HG02981 (cell line): ENCODE results near the gene TPRN.

Experiments
- ATAC-seq: cut with Tn5 transposase; IDR thresholded peaks from one replicate; pipeline ENCODE4 v1.9.1; 2021; ENCODE audit warnings: mild to moderate bottlenecking, moderate library complexity; ENCODE audit not compliant: unreplicated experiment

Gene TPRN

DNA sequence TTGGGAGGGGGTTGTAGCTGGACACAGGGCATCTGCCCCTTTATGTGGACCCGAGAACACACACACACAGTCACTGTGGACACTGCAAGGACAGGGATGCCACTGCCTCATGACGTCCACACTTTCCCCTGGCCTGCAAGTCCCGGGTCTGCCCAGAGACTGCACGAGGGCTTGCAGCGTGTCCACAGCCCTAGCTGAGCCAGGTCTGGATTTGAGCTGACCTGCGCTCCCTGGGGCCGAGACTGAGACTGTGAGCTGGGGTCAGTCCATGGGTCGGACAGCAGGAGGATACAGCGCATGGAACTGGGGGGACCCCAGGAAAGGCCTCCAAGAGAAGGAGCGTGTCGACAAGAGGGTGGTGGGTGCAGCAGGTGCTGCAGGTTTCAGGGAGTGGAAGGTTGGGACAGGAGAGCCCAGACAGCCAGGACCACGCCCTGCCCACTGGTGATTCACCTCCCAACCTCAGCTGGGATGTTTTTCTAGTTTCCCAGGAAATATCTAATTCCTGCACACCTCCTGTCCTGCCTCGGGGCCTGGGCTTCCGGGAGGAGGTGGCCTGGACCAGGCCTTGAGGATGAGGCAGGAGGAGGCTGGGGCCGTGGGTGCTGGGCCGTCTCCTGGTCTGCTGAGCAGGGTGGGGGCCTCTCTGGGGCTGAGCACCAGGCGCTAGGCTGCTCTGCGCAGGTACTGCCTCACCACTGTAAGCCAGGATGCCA lies 26.0 kb upstream of the TPRN start:
- ATAC-seq: no peak

DNA sequence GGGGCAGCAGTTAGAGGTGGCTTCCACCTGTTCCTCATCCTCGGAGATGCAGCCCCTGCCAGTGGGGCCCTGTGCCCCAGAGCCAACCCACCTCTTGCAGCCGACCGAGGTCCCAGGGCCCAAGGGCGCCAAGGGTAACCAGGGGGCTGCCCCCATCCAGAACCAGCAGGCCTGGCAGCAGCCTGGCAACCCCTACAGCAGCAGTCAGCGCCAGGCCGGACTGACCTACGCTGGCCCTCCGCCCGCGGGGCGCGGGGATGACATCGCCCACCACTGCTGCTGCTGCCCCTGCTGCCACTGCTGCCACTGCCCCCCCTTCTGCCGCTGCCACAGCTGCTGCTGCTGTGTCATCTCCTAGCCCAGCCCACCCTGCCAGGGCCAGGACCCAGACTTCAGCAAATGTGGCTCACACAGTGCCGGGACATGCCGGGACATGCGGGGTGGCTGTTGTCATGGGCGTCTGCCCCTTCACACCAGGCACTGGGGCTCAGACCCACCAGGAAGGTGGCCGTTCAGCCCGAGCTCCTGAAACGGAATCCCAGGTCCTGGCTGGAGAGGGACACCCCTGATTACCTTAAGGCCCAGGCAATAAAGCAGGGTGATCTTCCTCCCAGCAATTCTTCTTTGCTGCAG lies 25.3 kb upstream of the TPRN start:
- no peak for ATAC-seq

DNA sequence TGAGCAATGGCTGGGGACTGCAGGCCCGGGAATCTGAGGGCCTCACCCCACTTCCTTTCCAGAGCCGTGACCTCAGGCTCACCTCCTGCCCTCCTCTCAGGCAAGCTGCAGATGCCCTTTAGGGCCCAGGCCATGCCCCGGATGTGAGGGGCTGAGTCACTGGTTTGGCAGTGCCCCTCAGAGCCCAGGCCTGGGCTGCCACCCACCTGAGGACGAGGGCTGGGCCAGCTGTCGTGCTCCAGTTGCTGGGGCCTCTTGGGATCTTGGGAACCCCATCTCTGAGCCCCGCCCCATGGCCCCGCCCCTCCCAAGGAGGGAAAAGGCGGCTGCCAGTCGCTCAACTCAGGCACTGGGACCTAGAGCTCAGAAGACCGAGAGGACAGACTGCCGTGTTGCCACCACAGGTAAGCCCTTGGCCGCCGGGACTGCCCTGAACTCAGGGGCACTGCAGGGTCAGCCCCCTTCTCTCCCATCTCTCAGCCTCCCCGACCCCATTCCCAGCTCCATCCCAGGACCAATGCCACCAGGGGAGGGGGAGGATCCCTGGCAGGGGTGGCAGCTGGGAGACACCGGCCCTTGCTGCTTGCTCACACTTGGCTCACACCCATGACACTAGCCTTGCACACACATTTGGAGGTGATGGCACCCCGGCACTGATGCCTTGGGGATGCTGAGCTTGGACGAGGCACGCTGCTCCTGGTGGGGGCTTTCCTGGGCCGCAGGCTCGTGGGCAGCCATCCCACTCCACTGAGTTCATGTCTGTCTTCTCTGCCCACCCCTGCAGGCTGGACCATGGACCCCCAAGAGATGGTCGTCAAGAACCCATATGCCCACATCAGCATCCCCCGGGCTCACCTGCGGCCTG lies 24.5 kb upstream of the TPRN start, which contains the start of gene CYSRT1:
CYSRT1 (plus strand) TSS at position 345 of the 865 bp plus-strand sequence; CDS start at position 793, 448 bp downstream.
- no peak for ATAC-seq

DNA sequence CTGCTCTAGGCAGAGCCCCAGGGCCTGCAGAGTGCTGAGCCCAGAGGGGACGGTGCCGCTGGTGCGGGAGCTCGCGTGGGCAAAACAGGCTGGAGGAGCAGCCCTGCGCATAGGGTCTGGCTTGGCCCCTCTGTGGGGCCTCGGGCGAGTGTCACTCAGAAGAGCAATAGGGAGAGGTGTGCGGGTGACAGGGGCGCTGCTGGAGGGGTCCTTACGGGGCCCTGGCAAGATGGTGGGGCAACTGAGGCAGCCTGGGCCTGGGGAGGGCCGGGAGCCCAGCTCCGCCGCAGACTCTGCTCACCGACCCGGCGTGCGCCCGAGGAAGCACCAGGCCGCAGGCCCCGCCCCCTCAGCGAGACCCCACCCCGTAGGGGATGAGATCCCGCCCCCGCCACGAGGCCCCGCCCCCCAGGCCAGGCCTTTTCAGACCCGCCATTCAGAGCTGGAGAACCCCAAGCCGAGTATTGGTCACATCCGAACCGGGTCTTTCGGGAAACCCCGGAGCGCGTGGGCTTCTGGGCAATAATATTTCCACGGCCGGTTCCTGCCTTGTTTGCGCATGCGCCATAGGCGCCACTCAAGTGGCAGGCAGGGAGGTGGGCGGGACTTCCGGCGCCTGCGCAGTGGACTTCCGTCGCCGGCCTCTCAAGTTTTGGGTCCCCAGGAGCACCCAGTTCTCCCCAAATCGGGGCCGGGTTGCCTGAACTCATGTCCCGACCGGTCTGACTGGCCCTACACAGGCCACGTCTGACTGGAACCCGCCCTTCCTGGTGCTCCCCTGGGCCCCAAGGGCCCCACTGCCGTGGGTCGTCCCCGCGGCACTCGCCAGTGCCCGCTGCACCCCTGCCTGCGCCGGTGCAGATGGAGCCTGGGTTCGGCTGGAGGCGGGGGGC lies 22.8 kb upstream of the TPRN start:
- ATAC-seq: peak; percentile 70

DNA sequence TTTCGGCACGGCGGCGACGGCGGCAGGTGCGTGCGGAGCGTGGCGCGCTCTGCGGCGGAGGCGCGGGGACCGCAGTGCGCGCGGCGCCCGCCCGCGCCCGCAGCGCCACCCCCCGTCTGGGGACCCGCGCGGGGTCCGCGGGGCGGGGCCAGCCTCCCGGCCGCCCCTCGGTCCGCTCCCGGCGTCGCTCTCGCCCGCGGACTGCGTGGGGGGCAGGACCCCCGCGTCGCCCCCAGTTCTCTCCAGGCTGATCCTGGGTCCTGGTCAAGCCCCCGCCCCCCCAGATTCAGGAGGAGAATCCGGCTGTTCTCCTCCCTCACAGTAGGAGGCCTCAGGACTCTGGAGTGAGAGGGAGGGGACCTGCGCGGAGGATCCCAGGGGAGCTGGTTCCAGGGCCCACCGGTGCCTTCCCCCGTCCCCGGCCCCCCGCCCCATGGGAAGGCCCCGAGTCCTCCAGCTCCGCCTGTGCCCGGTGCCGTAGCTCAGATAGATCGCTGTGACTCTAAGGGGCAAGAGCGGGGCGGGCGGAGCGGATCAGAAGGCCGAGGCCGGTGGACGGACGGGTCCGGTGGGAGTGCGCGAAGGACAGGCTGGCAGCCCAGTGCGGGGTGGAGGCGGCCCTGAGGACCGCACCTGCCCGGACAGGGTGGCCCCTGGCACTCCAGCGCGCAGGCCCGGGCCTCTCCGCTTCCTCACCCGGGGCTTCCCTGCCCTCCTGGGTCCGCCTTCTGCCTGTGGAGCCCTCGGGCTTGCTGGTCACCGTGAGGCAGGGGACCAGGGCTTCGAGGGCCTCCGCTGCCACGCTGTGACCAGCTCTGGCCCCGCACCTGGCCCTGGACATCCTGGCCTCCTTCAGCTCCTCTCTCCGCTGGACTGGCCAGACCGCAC lies 21.9 kb upstream of the TPRN start, which contains the start of gene RNF208:
RNF208 (minus strand) TSS at position 51 of the 888 bp plus-strand sequence. CDS start 1,028 bp downstream, outside the sequence.
- peak; percentile 2 for ATAC-seq

DNA sequence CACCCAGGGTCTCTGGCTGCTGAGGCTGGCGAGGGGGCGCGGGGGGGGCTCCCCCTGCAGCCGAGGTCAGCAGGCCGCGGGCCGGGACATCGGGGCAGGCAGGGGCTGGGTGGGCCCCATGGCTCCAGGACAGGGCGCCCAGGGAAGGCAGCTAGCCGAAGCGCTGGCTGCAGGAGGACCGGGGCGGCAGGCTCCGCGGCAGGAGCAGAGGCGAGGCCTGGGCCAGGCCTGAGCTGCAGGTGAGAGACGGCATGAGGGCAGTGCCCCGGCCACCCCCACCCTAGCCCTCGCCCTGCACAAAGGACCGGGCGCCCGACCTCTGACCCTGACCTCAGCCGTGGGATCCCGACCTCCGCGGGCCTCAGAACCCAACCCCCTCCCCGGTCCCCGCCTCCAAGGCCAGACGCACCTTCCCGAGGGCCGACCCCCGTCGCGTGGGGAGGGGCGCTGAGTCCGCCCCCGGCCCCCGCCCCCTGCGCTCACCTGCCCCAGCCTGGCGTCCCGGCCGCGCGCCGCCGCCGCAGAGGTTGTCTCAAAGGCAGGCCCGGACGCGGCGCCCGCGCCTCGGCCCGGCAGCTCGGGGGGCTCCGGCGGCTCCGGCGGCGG lies 21.1 kb upstream of the TPRN start:
- ATAC-seq: no peak

DNA sequence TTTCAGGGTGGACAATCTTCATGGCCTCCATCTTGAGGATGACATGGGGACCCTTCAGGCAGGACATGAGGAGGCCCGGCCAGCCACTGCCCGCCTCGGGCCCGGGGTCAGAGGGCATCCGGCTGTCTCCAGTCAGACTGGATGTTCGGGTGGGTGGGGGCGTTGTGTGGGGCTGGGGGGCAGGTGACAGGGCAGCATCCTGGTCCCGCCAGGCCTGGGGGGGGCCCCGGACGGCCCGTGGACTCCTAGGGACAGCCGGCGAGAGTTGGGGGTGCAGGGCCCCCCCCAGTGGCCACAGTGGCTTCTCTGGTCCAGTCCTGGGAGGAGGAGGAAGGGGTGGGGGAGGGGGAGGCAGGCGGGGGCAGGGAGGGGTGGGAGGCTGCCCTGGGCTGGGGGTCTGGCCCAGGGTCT lies 20.6 kb upstream of the TPRN start:
- no peak for ATAC-seq

DNA sequence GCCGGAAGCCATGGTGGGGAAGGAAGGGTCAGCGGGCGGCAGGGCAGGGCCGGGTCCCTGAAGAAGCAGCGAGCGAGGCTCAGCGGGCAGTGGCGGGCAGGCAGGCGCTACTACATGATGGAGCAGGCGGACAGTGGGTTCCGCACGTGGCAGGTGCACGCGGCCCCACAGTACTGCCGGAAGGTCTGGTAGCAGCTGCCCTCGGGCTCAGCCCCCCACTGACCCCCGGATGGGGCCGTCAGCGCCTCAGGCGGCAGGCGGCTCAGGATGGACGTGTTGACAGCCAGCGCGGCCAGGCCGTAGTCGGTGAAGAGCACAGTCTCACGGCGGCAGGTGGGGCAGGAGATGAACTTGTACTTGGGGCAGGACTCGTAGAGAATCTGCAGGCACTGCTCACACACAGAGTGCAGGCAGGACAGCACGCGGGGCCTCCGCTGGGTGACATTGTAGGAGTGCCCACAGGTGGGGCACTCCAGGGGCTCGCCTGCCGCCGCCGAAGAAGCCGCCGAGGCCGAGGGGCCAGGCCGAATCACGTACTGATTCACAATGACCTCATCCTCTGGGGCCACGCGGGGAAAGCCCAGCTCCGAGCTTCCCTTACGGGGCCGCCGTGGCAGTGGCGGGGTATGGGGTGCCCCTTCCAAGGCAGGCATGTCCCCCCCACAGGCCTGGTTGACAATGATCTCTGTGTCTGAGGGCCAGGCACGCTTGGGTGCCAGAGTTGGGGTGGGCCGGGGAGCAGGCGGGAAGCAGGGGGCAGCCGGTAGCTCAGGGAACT lies 20.0 kb upstream of the TPRN start:
- ATAC-seq: no peak

DNA sequence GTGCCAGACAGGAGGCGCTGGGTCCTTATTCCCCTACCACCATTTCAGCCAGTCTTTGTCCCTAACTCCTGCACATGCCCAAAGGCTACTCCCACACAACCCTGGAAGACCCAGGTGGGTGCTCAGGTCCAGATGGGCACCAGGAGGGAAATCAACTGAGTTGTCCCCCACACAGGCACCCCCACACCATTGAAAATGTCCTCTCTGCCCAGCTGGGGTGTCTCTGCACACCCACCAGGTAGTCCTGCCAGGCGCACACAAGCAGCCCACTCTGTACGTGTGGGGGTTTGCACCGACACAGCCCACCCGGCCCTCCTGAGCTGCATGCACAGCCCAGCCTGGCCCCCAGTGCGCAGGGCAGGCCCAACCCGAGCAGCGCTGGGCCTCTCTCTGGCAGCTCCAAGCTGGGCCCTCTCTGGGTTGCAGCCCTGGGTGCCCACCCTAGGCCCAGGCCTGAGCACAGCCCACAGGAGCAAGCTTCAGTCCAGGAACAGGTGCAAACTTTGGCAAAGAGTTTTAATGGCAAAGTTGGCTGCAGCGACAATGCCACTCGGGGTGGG lies 19.3 kb upstream of the TPRN start:
- ATAC-seq: no peak

DNA sequence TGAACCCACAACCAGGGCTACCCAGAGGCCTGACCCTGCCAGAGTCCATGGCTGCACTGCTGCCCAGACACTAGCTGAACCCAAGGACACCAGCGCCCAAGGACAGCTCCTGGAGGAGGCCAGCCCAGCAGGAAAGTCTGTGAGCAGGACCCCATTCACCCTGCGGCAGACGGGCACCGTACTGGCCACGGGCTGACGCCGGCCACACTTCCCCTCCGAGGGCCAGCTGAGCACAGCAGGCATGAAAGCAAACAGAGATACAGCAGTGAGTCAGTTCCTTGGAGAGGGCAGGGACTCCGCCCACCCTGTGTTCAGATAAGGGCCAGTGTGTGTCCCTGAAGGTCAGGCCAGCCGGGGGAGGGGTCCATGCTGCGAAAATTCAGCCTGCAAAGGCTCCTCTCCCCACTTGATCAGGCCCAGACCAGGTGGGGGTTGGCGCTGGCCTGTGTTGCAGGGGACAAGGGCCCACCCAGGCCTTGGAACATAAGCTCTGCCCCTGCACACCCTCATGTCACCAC lies 18.3 kb upstream of the TPRN start:
- no peak for ATAC-seq

DNA sequence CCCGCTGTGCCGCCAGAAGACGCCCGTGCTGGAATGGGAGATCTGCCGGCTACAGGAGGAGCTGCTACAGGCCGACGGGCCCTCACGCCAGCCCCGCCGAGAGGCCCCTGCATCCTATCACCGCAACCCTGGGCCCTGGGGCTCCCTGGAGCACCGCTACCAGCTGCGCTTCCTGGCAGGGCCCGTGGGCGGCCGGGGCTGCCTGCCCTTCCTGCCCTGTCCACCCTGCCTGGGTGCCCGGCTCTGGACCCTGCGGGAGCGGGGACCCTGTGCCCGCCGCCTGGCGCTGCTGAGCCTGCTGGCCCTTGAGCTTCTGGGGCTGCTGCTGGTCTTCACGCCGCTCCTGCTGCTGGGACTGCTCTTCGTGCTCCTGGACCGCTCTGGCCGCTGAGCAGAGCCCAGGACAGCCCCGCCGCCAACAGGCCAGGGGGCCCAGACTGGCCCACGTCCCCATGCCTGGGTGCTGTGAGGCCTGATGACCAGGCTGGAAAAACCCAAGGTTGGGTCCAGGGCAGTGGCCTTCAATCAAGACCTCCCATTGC lies 17.7 kb upstream of the TPRN start:
- no peak for ATAC-seq

DNA sequence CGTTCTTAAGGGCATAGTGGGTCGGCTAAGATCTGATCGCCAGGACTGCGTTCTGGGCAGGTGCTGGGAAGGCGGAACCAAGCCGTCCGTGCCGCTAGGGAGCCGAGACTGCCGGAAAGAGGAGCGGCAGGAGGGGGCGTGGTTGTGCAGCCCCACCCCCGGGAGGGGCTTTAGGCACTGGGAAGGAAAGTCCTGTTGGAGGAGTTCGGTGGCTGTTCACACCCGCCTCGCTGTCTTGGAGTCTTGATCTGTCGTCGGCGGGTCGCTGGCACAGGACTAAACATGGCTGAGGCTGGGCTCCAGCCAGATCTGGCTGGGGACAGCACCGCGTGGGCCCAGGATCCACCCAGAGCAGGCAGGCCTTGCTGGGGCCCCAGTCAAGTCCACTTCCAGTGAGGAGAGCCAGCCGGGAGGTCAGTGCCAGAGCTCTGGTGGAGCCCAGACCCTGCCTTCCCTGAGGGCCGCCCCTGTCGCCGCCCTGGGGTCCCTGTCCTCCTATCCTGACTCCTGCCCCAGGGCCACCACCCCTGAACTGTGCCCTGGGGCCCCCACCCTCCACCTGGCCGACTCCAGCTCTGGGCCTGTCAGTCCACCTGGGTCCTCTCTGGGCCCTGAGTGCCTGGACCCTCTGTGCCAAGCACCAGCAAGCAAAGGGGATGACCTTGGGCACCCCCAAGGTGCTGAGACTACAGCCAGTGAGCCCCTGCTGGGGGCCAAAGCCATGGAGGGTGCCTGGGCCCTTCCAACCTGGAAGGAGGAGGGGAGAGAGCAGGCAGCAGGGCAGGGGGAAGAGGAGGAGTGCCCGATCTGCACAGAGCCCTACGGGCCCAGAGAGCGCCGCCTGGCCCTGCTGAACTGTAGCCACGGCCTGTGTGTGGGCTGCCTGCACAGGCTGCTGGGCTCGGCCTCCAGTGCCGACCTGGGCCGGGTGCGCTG lies 17.0 kb upstream of the TPRN start:
- no peak for ATAC-seq

DNA sequence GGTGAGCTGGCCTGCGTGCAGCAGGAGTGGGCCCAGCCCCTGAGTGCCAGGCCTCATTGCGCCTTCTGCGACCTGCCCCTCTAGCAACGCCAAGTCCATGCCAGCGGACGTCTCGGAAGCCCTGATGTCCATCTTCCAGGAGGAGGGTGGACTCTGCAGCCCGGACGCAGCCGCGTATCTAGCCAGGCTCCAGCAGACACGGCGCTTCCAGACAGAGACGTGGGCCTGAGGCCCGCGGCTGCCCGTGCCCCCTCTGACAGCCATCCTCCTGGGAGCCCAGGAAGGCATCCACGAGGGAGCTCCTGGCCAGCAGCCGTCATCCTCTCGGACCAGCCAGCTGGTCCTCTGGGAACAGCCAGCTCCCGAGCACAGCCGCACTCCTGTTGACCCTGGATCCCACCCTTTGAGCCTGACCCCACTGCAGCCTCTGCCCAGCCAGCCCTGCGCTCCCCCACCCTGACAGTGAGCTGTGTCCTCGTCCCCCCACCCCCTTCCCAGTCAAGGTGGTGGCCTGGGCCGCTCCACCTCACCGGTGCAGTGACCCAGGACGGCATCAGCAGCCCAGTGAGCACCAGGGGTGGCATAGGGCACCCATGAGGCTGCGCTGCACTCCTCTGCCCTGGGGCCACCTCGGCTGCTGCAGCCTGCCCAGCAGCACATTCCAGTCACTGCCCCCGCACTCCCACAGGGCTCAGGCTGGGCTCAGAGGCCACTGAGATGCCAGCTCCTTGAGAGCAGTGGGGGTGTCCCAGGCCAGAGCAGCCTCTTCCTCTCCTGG lies 15.8 kb upstream of the TPRN start:
- ATAC-seq: no peak

DNA sequence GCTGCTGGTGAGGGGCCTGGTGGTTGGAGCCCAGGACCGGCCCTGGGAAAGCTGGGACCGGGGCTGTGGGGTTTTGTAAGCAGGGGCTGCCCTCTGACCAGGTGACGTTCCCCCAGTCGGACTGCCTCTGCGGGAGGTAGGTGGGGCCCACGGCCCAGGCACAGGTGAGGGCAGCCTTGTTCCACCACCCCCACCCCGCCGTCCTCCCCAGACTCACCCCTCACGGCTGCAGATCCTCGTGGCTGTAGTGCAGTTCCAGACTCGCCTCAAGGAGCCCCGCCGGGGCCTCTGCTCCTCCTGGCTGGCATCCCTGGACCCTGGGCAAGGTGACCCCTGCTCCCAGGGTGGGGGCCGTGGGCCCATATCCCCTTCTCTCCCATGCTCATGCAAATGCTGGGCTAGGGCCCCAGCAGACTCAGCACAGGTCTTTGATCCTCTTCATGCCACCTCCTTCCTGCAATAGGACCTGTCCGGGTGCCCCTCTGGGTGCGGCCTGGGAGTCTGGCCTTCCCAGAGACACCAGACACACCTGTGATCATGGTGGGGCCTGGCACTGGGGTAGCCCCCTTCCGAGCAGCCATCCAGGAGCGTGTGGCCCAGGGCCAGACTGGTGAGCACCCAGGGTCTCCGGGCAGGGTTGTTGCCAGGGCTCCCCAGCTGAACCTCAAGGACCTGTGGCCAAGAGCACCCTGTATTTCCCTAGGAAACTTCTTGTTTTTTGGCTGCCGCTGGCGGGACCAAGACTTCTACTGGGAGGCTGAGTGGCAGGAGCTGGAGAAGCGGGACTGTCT lies 14.8 kb upstream of the TPRN start:
- no peak for ATAC-seq

DNA sequence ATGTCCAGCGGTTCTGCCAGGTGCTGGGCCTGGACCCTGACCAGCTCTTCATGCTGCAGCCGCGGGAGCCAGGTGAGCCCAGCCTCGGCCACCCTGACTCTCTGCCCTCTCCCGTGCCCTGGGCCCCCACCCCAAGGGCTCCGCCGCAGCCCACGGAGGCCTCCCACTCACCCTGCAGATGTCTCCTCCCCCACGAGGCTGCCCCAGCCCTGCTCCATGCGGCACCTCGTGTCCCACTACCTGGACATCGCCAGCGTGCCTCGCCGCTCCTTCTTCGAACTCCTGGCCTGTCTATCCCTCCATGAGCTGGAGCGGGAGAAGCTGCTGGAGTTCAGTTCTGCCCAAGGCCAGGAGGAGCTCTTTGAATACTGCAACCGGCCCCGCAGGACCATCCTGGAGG lies 14.1 kb upstream of the TPRN start:
- ATAC-seq: no peak
